Kidney (tissue), 14 donors: ENCODE data around the gene OSBPL10. TPM values are rescaled to one million over a fixed set of nuclear protein-coding genes. Genes with fewer than 3 reads are reported as not detected.

ENCODE experiments used
- DNase-seq, 5 donors: peaks; one replicate each; pipeline ENCODE4 v3.0.0-alpha.2; 2013 to 2020
- FAIRE-seq: peaks from 2 replicates; lab custom pipeline; 2012; peaks lifted over from hg19 to GRCh38; lab: Jason Lieb, UNC
- H3K27ac ChIP-seq, 2 donors: one replicate each; pipeline ENCODE4 v1.7.0; 2013; ENCODE audit warnings: low read depth in 2 of 2, low read length in 2 of 2, inconsistent platforms in 1 of 2
- H3K27me3 ChIP-seq: one replicate; pipeline ENCODE4 v1.7.1; 2013; ENCODE audit warnings: low read length, inconsistent platforms; ENCODE audit not compliant: control insufficient read depth, insufficient read depth
- H3K36me3 ChIP-seq, 3 donors: one replicate each; pipeline versions ENCODE4 v1.7.0 to v1.7.1; 2013; ENCODE audit warnings: low read length in 3 of 3, control low read depth in 1 of 3, inconsistent platforms in 1 of 3; ENCODE audit not compliant: insufficient read depth in 3 of 3, control insufficient read depth in 2 of 3
- H3K4me1 ChIP-seq, 3 donors: one replicate each; pipeline versions ENCODE4 v1.7.0 to v1.7.1; 2013; ENCODE audit warnings: low read length in 3 of 3, inconsistent platforms in 1 of 3, low read depth in 1 of 3; ENCODE audit not compliant: control insufficient read depth in 2 of 3, insufficient read depth in 2 of 3
- H3K4me3 ChIP-seq, 3 donors: one replicate each; pipeline versions ENCODE4 v1.7.0 to v1.8.1; 2013; ENCODE audit warnings: low read length in 3 of 3, control low read depth in 1 of 3, inconsistent platforms in 1 of 3
- H3K9ac ChIP-seq, 3 donors: one replicate each; pipeline versions ENCODE4 v1.7.0 to v1.7.1; 2013; ENCODE audit warnings: low read length in 3 of 3, control low read depth in 1 of 3, inconsistent platforms in 1 of 3
- H3K9me3 ChIP-seq, 3 donors: one replicate each; pipeline versions ENCODE4 v1.7.0 to v1.7.1; 2013; ENCODE audit warnings: low read length in 3 of 3, control low read depth in 1 of 3, inconsistent platforms in 1 of 3; ENCODE audit not compliant: control insufficient read depth in 2 of 3, insufficient read depth in 1 of 3
- intact Hi-C: fragments of 100-400 bp; cut with DNase I; formaldehyde crosslinking; loops from one replicate; pipeline ENCODE4 v1.11.1; 2022
- polyA plus RNA-seq: library from polyadenylated mRNA; stranded (reverse); fragments of 350-450 nt; fragmentation: Illumina TruSeq; extraction: RNeasy Lipid Tissue Mini Kit (QIAGEN cat#74804); gene quantifications from one replicate; pipeline ENCODE4 v1.2.3, GENCODE V29; 2014; ENCODE audit warnings: low read depth, low replicate concordance; ENCODE audit not compliant: insufficient read depth
- total RNA-seq: library from RNA; stranded (reverse); fragmentation: NEBNext Ultra II Directional; extraction: Animal tissue kit (Norgen Biotek cat#: 25700); gene quantifications from one replicate; pipeline ENCODE4 v1.2.1, GENCODE V29; 2021
- TF ChIP-seq, protein P1 (sequence below): IDR thresholded peaks from 3 replicates; pipeline ENCODE4 v1.5.1; 2012; ENCODE audit warnings: mild to moderate bottlenecking, moderate library complexity, borderline replicate concordance; ENCODE audit not compliant: insufficient read depth; ENCODE audit errors: extremely low read depth
- donor health status: control.
- donor health status: control.
- donor health status: control.
- donor health status: control.
- donor health status: control.
- donor health status: DM: yes; HTN: yes; CAD: no.
- donor health status: Normal renal cell carcinoma (clear cell type).

Gene OSBPL10
- total and polyA plus RNA-seq, 2 donors from 2014 or later: 11.8 to 89.3 TPM

DNA sequence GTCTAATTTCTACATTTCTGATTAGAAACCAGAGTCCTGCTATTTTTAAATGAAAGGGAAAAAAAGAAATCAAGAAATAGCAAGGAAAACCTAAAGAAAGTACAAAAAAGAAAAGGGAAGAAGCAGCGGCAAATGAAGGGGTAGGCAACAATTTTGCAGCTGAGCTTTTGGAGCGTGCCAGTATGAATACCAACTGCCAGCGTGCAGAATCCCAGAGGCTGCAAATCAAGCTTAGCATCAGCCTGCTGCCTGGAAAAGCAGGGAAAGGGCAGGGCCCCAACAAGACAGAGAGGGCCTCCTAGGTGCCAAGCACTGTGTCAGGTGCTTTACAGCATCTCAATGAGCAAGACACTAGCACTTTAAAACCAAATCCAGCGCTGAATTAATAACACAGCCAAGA lies 271.5 kb downstream of the OSBPL10 start:
- intact Hi-C loops: no loop called here
- FAIRE-seq: no peak
- H3K4me3 ChIP-seq: no peak overlapping the region
- peaks cover 0 to 4% (median 0%) of the 10 kb centered on the region in 3 donors for H3K36me3 ChIP-seq
- H3K4me1 ChIP-seq: no peaks in the 10 kb centered on the region
- no peak for DNase-seq
- H3K27me3 ChIP-seq: no peaks in the 10 kb centered on the region
- TF ChIP-seq, protein P1, sequence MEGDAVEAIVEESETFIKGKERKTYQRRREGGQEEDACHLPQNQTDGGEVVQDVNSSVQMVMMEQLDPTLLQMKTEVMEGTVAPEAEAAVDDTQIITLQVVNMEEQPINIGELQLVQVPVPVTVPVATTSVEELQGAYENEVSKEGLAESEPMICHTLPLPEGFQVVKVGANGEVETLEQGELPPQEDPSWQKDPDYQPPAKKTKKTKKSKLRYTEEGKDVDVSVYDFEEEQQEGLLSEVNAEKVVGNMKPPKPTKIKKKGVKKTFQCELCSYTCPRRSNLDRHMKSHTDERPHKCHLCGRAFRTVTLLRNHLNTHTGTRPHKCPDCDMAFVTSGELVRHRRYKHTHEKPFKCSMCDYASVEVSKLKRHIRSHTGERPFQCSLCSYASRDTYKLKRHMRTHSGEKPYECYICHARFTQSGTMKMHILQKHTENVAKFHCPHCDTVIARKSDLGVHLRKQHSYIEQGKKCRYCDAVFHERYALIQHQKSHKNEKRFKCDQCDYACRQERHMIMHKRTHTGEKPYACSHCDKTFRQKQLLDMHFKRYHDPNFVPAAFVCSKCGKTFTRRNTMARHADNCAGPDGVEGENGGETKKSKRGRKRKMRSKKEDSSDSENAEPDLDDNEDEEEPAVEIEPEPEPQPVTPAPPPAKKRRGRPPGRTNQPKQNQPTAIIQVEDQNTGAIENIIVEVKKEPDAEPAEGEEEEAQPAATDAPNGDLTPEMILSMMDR: no peak
- H3K9ac ChIP-seq: no peak overlapping the region
- no peak overlapping the region for H3K27ac ChIP-seq
- H3K9me3 ChIP-seq: peaks cover 0 to 4% (median 0%) of the 10 kb centered on the region in 3 donors

DNA sequence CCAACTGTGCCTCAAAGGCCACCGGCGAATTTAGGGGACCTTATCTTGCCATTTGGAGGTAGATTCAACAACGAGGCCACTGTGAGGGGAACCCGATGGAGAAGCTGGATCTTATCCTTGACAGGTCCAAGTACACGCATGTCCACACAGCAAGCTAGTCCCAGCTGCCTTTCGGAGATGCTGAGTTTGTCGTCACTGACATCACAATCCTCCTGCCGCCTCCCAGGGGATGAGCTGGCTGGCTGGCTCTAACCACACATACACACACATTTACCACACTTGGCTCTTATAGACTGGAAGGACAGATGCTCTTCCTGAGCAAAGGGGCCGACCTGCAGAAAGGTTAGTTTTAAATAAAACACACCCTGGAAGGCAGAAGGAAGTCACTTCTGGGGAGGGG lies 272.1 kb downstream of the OSBPL10 start:
- Histone ChIP-seq H3K36me3 (peaks cover 0 to 4% (median 0%) of the 10 kb centered on the region in 3 donors), H3K4me1 (no peaks in the 10 kb centered on the region), H3K9ac (no peak overlapping the region), H3K4me3 (no peak overlapping the region), H3K27ac (no peak overlapping the region), H3K9me3 (peaks cover 0 to 4% (median 0%) of the 10 kb centered on the region in 3 donors), H3K27me3 (no peaks in the 10 kb centered on the region)
- TF ChIP-seq, protein P1: no peak
- FAIRE-seq (no peak), DNase-seq (no peak)
- intact Hi-C loops: no loop called here

- Histone ChIP-seq H3K9ac (no peak overlapping the region), H3K9me3 (no peaks in the 10 kb centered on the region), H3K4me3 (no peak overlapping the region), H3K27me3 (no peaks in the 10 kb centered on the region), H3K27ac (no peak overlapping the region), H3K4me1 (no peaks in the 10 kb centered on the region), H3K36me3 (peaks cover 0 to 4% (median 0%) of the 10 kb centered on the region in 3 donors)
- TF ChIP-seq, protein P1: no peak
- DNase-seq: no peak
- FAIRE-seq: no peak
- intact Hi-C loops: no loop called here
These were observed 273.8 kb downstream of the OSBPL10 start for GRCh38 chr3:31707286-31707685.

DNA sequence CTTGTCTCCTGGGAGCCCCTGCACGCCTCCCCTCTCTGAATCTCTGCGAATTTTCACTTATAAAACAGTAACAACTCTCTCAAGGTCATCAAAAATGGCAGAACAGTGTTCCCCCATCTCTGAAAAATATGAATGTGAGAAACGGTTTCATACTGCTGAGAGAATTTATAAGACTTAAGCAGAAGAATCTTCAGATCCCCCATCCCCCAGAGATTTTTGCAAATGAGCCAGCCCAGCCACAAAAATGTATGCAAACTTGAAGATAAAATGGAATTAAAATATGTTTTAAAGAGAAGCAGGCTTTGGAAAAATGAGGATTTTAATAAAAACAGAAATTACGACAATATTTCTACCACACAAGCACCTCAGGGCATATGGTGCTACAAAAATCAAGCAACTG lies 275.3 kb downstream of the OSBPL10 start:
- H3K4me1 ChIP-seq: no peaks in the 10 kb centered on the region
- TF ChIP-seq, protein P1: no peak
- no peaks in the 10 kb centered on the region for H3K9me3 ChIP-seq
- intact Hi-C loops: no loop called here
- H3K27me3 ChIP-seq: no peaks in the 10 kb centered on the region
- no peak overlapping the region for H3K4me3 ChIP-seq
- no peak overlapping the region for H3K9ac ChIP-seq
- no peak overlapping the region for H3K27ac ChIP-seq
- FAIRE-seq (no peak), DNase-seq (no peak)
- peaks cover 0 to 12% (median 11%) of the 10 kb centered on the region in 3 donors for H3K36me3 ChIP-seq
